Heart left ventricle (tissue), 16 donors: Measurements from ENCODE around the gene LAMA3. TPM values are rescaled to one million over a fixed set of nuclear protein-coding genes. Genes with fewer than 3 reads are reported as not detected.

ENCODE experiments used
- ATAC-seq, 4 donors: fragments of 200-7000 bp; cut with Tn5 transposase; one replicate each; pipeline ENCODE4 v1.9.1; 2020 to 2022; ENCODE audit warnings: moderate library complexity in 4 of 4, mild to moderate bottlenecking in 3 of 4, moderate number of reproducible peaks in 1 of 4
- DNase-seq, 5 donors: peaks; one replicate each; pipeline ENCODE4 v3.0.0-alpha.2; 2020
- H3K27ac ChIP-seq, 12 donors: fragments of 200-600 bp; sonication (generic) in 4 of 12; one replicate each; pipeline versions ENCODE4 v1.5.0 to v1.8.0; 2016 to 2022; ENCODE audit warnings: mild to moderate bottlenecking in 2 of 12
- H3K27me3 ChIP-seq, 9 donors: fragments of 200-600 bp; sonication (generic) in 2 of 9; one replicate each; pipeline versions ENCODE4 v1.5.1 to v1.8.0; 2016 to 2022; ENCODE audit warnings: mild to moderate bottlenecking in 3 of 9
- H3K36me3 ChIP-seq, 9 donors: fragments of 200-600 bp; sonication (generic) in 2 of 9; one replicate each; pipeline versions ENCODE4 v1.5.0 to v1.8.0; 2018 to 2022; ENCODE audit warnings: mild to moderate bottlenecking in 2 of 9
- H3K4me1 ChIP-seq, 12 donors: fragments of 200-600 bp; sonication (generic) in 4 of 12; one replicate each; pipeline versions ENCODE4 v1.5.0 to v1.8.0; 2016 to 2022; ENCODE audit warnings: mild to moderate bottlenecking in 3 of 12
- H3K4me3 ChIP-seq, 12 donors: fragments of 200-600 bp; sonication (generic) in 4 of 12; one replicate each; pipeline versions ENCODE4 v1.5.0 to v1.8.0; 2017 to 2022; ENCODE audit warnings: mild to moderate bottlenecking in 9 of 12, moderate library complexity in 4 of 12
- H3K9me3 ChIP-seq, 12 donors: fragments of 200-600 bp; sonication (generic) in 4 of 12; one replicate each; pipeline versions ENCODE4 v1.5.0 to v1.8.0; 2016 to 2022; ENCODE audit warnings: mild to moderate bottlenecking in 1 of 12
- POLR2A ChIP-seq, 2 donors: fragments of 450-650 bp; IDR thresholded peaks; one replicate each; pipeline ENCODE4 v1.6.1; 2017; ENCODE audit warnings: antibody characterized with exemption in 2 of 2, mild to moderate bottlenecking in 2 of 2, moderate library complexity in 2 of 2
- WGBS, 4 donors: extraction: QIAGEN DNeasy Blood & Tissue Kit in 2 of 4; methylation state at CpG; one replicate each; pipeline versions ENCODE4 v1.1.5 to v1.1.7; 2013 to 2018; 5-methylcytosine and 5-hydroxymethylcytosine counted together
- intact Hi-C, 10 donors: fragments of 100-400 bp; cut with DNase I; formaldehyde crosslinking; loops; one replicate each; pipeline versions ENCODE4 v1.11.1 to v1.14.2; 2022
- polyA plus RNA-seq, 2 donors: library from polyadenylated mRNA; stranded (reverse); fragments of 200-250 nt; gene quantifications; one replicate each; pipeline ENCODE4 v1.2.3, GENCODE V29; 2013
- total RNA-seq, 9 donors: library from RNA; depleted of rRNA in 2 of 9; stranded (reverse); fragments of >200 nt in 2 of 9; fragmentation: NEBNext Ultra II Directional in 3 of 9; extraction: Animal tissue kit (Norgen Biotek cat#: 25700) in 3 of 9; gene quantifications; one replicate each; pipeline versions ENCODE4 v1.1.0 to v1.2.4, GENCODE V29; 2016 to 2023
- TF ChIP-seq, protein P1 (sequence below), 12 donors: fragments of 200-600 bp; sonication (generic) in 4 of 12; IDR thresholded peaks; one replicate each; pipeline versions ENCODE4 v1.5.0 to v1.8.0; 2018 to 2022; ENCODE audit warnings: antibody characterized with exemption in 12 of 12, mild to moderate bottlenecking in 5 of 12
- donor health status: ischemic (EF 13 %, LVEDD 7.1; RV severe dilation, severe dysfunction).
- donor health status: healthy with polysubstance abuse.
- donor health status: DM: no; HTN: yes; CAD: no.
- donor health status: DM: no; HTN: no; CAD: no.
- donor health status: ischemic (EF 25% LVEDD 6.9; RV normal size, moderate dysfunction).
- donor health status: ischemic (EF 25% LVEDD 5.7; RV mildly dilated, moderate dysfunction).
- donor health status: healthy.
- donor health status: DM: yes; HTN: yes; CAD: no.
- donor health status: ischemic (EF 35%, LVEDD 5.7; RV mildly dilated, moderate dysfunction).
- donor health status: nonischemic (EF 11% LVEDD 7.7; RV severe dilation, severe dysfunction).
- donor health status: DM: yes; HTN: yes; CAD: no.
- donor health status: PGD.
- donor health status: ischemic (EF 29% LVEDD 5.4; RV normal size, mild dysfunction).
- donor health status: nonischemic (EF 23%, LVEDD 6.1; RV moderate dilation, normal function).

The LAMA3 gene
- total and polyA plus RNA-seq, 11 donors = 1.2 to 6.6 (median 3.2) TPM

DNA sequence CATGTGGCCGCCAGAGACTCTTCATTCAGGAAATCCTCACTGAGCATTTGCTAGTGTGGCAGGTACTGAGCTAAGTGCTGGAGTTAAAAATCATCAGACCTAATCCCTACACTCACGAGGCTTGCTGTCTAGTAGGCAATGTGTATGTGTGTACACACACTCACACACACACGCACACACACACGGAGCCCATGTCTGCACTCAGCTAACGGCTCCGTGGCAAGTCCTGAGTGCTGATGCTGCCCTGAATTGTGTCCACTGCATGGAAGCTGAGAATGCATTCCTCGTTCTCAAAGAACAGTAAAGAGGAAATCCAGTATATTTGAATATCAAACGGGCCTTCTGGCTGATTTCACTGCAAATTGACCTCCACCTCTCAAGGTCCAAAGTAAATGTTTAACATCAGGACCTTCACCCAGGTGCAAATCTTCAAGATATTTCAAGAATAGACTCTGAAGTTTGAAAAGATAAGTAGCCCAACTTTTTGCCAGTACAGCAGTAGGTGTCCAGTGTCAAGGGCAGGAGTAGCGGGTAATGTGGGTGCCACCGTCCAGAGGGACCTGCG, 189.2 kb downstream of the LAMA3 start:
- H3K4me1 ChIP-seq = peaks cover 0 to 10% (median 0%) of the 10 kb centered on the region in 12 donors
- no peak overlapping the region for H3K27ac ChIP-seq
- peaks cover 0 to 15% (median 0%) of the 10 kb centered on the region in 9 donors for H3K36me3 ChIP-seq
- ATAC-seq = no peak
- intact Hi-C loops = no loop called here
- H3K27me3 ChIP-seq = no peaks in the 10 kb centered on the region
- WGBS, 4 donors = 90 to 93% (median 91%) methylated on average over 11 of the region's 11 CpGs
- TF ChIP-seq POLR2A (IDR thresholded peaks at IDR 0.05) = no peak
- TF ChIP-seq, protein P1, sequence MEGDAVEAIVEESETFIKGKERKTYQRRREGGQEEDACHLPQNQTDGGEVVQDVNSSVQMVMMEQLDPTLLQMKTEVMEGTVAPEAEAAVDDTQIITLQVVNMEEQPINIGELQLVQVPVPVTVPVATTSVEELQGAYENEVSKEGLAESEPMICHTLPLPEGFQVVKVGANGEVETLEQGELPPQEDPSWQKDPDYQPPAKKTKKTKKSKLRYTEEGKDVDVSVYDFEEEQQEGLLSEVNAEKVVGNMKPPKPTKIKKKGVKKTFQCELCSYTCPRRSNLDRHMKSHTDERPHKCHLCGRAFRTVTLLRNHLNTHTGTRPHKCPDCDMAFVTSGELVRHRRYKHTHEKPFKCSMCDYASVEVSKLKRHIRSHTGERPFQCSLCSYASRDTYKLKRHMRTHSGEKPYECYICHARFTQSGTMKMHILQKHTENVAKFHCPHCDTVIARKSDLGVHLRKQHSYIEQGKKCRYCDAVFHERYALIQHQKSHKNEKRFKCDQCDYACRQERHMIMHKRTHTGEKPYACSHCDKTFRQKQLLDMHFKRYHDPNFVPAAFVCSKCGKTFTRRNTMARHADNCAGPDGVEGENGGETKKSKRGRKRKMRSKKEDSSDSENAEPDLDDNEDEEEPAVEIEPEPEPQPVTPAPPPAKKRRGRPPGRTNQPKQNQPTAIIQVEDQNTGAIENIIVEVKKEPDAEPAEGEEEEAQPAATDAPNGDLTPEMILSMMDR (IDR thresholded peaks at IDR 0.05) = no peak
- DNase-seq = no peak
- H3K9me3 ChIP-seq = no peaks in the 10 kb centered on the region
- H3K4me3 ChIP-seq = no peak overlapping the region

DNA sequence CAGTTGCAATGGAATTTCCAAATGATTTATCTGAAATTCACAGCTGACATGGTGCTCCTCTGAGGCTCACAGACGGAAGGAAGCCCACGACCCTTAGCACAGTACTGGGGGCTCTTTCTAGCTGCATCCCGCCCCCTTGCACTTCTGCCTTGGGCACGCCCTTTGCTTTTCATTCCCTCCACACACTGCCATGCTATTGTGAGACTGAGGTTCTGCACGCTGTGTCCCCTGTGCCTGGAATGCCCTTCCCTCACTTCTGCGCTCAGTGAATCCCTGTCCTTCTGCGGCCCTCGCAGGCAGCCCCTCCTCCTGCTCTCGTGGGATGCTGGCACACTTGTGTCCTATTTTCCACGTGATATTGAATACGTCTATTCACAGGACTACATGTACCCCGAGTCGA, 189.9 kb downstream of the LAMA3 start:
- no peak for ATAC-seq
- TF ChIP-seq, protein P1 (IDR thresholded peaks at IDR 0.05) = no peak
- TF ChIP-seq POLR2A (IDR thresholded peaks at IDR 0.05) = no peak
- WGBS, 4 donors = 89 to 93% (median 91%) methylated on average over 13 of the region's 13 CpGs

DNA sequence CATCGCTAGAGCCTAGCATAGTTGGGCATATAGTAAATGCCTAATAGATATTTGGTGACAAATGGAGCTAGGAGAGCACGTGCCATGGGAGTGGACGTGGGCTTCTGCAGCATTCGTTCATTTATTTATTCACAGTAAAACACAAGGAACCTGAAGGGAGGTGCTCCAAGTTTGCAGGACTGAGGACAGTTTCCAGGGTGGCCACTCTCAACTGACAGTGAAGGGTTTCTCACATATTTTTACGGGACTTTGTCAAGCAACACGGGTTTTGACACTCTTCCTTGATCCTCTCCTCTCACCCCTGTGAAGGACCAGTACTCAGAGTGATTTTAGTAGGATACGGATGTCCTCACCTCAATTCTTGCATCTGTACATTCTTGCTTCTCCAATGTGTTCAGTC, 190.3 kb downstream of the LAMA3 start:
- Histone ChIP-seq H3K36me3 (peaks cover 0 to 15% (median 0%) of the 10 kb centered on the region in 9 donors), H3K27me3 (no peaks in the 10 kb centered on the region), H3K9me3 (no peaks in the 10 kb centered on the region), H3K27ac (no peak overlapping the region), H3K4me3 (no peak overlapping the region), H3K4me1 (peaks cover 0 to 6% (median 0%) of the 10 kb centered on the region in 12 donors)
- WGBS, 4 donors = 93 to 95% (median 93%) methylated on average over 7 of the region's 7 CpGs
- intact Hi-C loops = no loop called here
- TF ChIP-seq POLR2A (IDR thresholded peaks at IDR 0.05) = no peak
- TF ChIP-seq, protein P1 (IDR thresholded peaks at IDR 0.05) = no peak
- ATAC-seq (no peak), DNase-seq (no peak)

More for the DNA sequence above, 189.9 kb downstream of the LAMA3 start:
- Histone ChIP-seq H3K27ac (no peak overlapping the region), H3K4me1 (peaks cover 0 to 6% (median 0%) of the 10 kb centered on the region in 12 donors), H3K27me3 (no peaks in the 10 kb centered on the region), H3K36me3 (peaks cover 0 to 15% (median 0%) of the 10 kb centered on the region in 9 donors), H3K4me3 (no peak overlapping the region), H3K9me3 (no peaks in the 10 kb centered on the region)
- no peak for DNase-seq
- intact Hi-C loops = no loop called here

DNA sequence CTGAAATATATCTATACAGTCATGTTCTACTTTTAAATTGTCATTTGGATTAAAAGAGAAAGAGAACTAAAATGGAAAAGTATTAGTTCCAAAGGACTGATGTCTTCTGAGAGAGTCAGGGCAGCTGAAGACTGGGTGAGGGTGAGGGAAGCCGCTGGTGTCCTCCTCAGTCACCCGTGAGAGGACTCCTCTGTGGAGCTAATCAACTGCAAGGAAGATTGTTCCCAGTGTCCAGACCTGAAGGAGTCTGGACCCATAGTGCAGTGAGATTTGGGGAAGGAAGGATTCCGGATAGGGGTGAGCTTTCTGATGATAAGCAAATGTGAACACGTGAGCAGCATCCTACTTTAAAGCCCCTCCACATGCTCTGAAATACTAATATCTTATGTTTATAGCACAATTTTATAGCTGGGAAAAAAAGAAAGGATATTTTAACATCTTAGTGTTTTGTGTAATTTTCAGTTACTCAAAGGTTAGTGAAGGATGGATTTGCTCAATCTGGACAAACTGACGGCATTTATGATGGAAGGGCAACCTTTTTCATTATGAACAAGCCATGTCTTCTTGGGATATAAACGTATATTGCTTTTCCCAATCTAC, 190.8 kb downstream of the LAMA3 start:
- H3K27ac ChIP-seq = no peak overlapping the region
- no peaks in the 10 kb centered on the region for H3K9me3 ChIP-seq
- H3K27me3 ChIP-seq = no peaks in the 10 kb centered on the region
- TF ChIP-seq POLR2A (IDR thresholded peaks at IDR 0.05) = no peak
- TF ChIP-seq, protein P1 (IDR thresholded peaks at IDR 0.05) = no peak
- intact Hi-C loops = no loop called here
- H3K36me3 ChIP-seq = peaks cover 0 to 15% (median 0%) of the 10 kb centered on the region in 9 donors
- peaks cover 0 to 10% (median 0%) of the 10 kb centered on the region in 12 donors for H3K4me1 ChIP-seq
- WGBS, 4 donors = 93 to 96% (median 95%) methylated on average over 6 of the region's 6 CpGs
- no peak for ATAC-seq
- DNase-seq = no peak
- H3K4me3 ChIP-seq = no peak overlapping the region
